ENCODE measurements around the gene SLC38A8.

SLC38A8 gene

DNA sequence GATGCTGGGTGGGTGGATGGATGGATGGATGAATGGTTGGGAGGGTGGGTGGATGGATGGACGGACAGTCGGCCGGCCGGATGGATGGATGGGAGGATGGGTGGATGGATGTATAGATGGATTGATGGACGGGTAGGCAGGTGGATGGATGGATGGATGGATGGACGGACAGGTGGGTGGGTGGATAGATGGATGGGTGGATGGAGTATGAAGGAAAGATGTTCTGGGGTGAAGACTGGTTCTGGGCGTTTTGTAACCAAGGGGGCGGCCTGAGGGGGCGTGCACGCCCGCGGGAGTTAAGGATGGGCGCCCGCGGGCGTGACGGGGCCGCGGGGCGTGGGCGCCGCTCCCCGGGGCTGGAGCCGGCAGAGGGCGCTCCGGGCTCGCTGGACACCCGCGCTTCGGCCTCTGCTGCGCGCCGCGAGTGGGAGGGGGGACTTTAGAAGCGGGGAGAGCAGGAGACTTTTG, 74.7 kb downstream of the SLC38A8 start, which contains the start of gene NECAB2:
Gene NECAB2, plus strand, starts transcription at position 407 of the 468 bp plus-strand sequence. CDS start 405 bp downstream, outside the sequence.
- DNase-seq = peak in 1 of 2 donors; percentile 29

- no peak for DNase-seq
These were observed 75.5 kb downstream of the SLC38A8 start for GRCh38 chr16:83967091-83967490.

DNA sequence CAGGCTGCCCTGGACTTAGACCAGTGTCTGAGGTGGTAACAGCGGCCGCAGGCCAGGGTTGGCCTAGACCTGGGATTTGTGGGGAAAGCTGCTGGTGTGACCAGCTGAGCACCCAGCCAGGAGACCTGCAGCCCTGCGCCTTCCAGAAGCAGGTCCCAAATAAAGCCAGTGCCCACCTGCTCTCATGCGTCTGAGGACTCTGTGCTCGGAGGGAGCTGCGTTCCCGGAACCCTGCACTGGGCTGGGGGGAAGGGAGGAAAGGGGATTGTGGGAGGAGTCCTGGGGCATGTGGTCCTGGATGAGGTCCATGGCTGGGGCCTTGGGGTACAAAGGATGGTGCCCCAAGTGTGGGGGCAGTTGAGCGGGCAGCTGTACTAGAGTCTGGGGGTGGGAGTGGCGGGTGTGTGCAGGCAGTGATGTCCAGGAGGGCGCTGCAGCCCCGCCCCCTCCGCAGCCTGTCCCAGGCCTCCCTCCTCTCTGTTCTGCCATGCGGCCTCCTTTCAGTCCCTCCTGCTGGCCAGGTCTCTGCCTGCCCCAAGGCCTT, 76.4 kb downstream of the SLC38A8 start:
- DNase-seq = no peak

GRCh38 chr16:83965444-83966152, 77.0 kb downstream of the SLC38A8 start:
- DNase-seq = no peak

DNA sequence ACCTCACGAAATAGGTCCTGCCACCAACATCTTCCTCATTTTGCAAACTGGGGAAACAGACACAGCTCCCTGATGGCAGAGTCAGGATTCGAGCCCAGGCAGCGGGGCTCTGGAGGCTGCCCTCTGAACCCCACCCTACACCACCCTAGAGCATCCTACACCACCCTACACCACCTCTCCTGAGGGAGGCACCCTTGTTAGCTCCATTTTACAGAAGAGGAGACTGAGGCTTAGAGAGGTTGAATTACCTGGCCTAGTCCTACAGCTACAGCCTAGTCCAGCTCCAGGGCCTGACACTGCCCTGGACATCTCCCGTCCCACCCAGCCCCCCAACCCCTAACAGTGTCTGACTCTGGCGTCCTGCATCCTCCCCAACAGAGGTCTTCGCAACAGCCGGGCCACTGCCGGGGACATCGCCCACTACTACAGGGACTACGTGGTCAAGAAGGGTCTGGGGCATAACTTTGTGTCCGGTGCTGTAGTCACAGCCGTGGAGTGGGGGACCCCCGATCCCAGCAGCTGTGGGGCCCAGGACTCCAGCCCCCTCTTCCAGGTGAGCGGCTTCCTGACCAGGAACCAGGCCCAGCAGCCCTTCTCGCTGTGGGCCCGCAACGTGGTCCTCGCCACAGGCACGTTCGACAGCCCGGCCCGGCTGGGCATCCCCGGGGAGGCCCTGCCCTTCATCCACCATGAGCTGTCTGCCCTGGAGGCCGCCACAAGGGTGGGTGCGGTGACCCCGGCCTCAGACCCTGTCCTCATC, 77.7 kb downstream of the SLC38A8 start:
- DNase-seq = no peak

DNA sequence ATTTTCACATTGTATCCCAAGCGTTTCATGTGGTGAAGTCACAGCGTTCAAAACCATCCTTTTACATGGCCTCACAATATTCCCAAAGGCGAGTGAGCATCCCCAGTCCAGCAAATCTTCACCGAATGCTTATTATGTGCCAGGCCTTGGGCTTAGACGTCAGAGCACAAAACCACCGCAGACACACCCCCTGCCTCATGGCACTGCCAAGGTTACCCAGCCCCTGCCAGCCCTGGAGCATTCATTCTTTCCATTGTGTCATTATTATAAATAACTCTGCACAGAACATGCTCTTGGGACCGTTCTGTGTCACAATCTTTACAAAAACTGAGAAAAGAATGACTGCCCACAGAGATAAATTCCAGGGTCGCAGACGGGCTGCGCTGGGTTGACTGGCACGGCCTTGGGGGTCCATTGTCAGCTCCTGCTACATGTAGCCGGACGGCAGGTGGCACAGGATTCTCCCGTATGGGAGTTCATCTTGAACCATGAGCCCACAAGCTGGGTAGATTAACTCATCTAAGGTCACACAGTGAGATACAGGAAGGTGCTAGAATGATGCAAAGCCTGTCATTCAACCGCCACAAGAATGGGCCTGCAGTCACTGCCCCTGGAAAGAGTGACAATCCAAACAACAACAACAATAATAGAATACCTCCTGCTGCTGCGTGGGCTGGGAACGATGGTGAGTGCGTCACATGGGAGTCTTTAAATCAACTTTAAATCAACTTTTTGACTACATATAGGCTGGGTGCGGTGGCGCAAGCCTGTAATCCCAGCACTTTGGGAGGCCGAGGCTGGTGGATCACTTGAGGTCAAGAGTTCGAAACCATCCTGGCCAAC, 79.1 kb downstream of the SLC38A8 start:
- no peak for DNase-seq

DNA sequence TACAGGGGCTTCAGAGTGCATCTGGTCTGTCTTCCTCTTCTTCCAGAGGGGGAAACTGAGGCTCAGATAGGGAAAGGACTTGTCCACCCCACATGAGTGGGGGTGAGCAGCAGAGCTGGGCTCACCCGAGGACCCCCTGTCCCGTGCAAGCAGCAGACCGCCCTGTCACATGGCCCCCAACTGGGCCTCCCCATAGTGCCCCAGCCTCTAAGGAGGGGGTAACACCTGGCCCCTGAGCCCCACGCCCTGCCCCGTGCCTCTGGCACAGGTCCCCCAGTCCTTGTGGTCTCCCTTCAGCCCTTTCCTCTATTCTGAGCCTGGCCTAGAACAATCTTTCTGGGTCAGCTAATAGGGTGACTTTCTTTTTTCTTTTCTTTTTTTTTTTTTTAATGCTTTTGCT, 81.0 kb downstream of the SLC38A8 start:
- DNase-seq = no peak

DNA sequence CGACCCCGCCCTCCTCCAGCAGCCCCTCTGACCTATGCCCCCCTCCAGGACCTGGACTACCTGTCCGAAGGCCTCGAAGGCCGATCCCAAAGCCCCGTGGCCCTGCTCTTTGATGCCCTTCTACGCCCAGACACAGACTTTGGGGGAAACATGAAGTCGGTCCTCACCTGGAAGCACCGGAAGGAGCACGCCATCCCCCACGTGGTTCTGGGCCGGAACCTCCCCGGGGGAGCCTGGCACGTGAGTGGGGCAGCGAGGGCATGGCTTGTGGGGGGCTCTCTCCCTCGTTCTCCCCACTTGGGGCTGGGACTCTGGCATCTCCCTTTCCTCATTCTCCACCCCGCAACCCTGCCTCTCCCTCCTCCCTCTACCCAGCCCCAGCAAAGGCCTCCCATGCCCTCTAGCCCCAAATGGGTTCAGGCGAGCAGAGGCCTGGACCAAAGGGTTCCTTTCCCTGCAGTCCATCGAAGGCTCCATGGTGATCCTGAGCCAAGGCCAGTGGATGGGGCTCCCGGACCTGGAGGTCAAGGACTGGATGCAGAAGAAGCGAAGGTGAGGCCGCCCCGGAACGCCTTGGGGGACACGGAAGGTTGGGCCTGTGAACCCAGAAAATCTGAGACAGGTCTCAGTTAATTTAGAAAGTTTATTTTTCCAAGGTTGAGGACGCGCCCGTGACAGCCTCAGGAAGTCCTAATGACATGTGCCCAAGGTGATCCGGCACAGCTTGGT, 81.9 kb downstream of the SLC38A8 start:
- no peak for DNase-seq
